ENCODE measurements around the gene UTS2R.

Gene UTS2R

GRCh38 chr17:82383411-82383810 is 11.8 kb downstream of the UTS2R start:
- TF ChIP-seq CTCF (IDR thresholded peaks at IDR 0.05; ENCODE audit: low read depth, low read length, missing control alignments): no peak
- no peaks in the 10 kb centered on the region for H3K36me3 ChIP-seq (replicated peaks)
- H3K4me3 ChIP-seq (ENCODE audit: low read depth, low read length): no peak overlapping the region
- in situ Hi-C loops (cut with HindIII; ENCODE audit: low pct_ligation_motif_present, low sequenced_read_pairs): no loop called here
- no peak overlapping the region for H3K27ac ChIP-seq
- H3K27me3 ChIP-seq (replicated peaks): peaks cover 19% of the 10 kb centered on the region
- DNase-seq: no peak

- no peak overlapping the region for H3K27ac ChIP-seq
- TF ChIP-seq CTCF (IDR thresholded peaks at IDR 0.05; ENCODE audit: low read depth, low read length, missing control alignments): no peak
- H3K4me3 ChIP-seq (ENCODE audit: low read depth, low read length): no peak overlapping the region
- no peaks in the 10 kb centered on the region for H3K36me3 ChIP-seq (replicated peaks)
- no peak for DNase-seq
- in situ Hi-C loops (cut with HindIII; ENCODE audit: low pct_ligation_motif_present, low sequenced_read_pairs): no loop called here
- H3K27me3 ChIP-seq (replicated peaks): peaks cover 19% of the 10 kb centered on the region
Observed at GRCh38 chr17:82384051-82384729, 12.6 kb downstream of the UTS2R start.

GRCh38 chr17:82384730-82385481 is 13.3 kb downstream of the UTS2R start:
- H3K36me3 ChIP-seq (replicated peaks): no peaks in the 10 kb centered on the region
- H3K27ac ChIP-seq: no peak overlapping the region
- H3K27me3 ChIP-seq (replicated peaks): peaks cover 19% of the 10 kb centered on the region
- no peak for TF ChIP-seq CTCF (IDR thresholded peaks at IDR 0.05; ENCODE audit: low read depth, low read length, missing control alignments)
- no peak overlapping the region for H3K4me3 ChIP-seq (ENCODE audit: low read depth, low read length)
- in situ Hi-C loops (cut with HindIII; ENCODE audit: low pct_ligation_motif_present, low sequenced_read_pairs): no loop called here
- DNase-seq: peak; percentile 7

DNA sequence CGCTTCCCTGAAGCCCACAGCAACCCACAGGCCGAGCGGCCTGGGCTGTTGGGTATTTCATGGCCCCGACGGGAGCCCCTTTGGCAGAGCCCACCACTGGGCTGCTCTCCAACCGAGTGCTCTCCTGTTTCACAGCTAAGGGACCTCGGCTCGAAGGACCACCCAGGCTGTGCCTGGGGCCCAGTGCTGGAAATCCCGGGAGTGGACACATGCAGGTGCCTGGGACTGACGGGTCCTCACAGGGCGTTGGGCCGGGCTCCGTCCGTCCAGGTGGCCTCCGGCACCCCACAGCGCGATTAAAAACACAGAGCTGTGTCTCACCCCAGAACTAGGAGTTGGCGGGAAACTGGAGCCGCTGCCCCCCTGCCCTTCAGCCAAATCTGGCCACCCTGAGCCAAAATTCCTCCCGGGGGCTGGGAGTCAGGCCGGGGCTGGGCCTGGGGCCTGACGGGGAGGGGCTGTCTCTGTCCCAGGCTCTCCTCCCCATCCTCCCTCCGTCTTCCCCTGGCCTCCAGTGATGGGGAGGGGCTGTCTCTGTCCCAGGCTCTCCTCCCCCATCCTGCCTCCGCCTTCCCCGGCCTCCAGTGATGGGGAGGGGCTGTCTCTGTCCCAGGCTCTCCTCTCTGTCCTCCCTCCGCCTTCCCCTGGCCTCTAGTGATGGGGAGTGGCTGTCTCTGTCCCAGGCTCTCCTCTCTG is 14.1 kb downstream of the UTS2R start:
- Histone ChIP-seq H3K27me3 (replicated peaks) (peaks cover 19% of the 10 kb centered on the region), H3K36me3 (replicated peaks) (no peaks in the 10 kb centered on the region), H3K27ac (no peak overlapping the region), H3K4me3 (ENCODE audit: low read depth, low read length) (no peak overlapping the region)
- TF ChIP-seq CTCF (IDR thresholded peaks at IDR 0.05; ENCODE audit: low read depth, low read length, missing control alignments): no peak
- in situ Hi-C loops (cut with HindIII; ENCODE audit: low pct_ligation_motif_present, low sequenced_read_pairs): no loop called here
- no peak for DNase-seq

GRCh38 chr17:82386255-82386831 is 14.8 kb downstream of the UTS2R start:
- DNase-seq: no peak
- Histone ChIP-seq H3K27ac (no peak overlapping the region), H3K4me3 (ENCODE audit: low read depth, low read length) (no peak overlapping the region), H3K27me3 (replicated peaks) (peaks cover 19% of the 10 kb centered on the region), H3K36me3 (replicated peaks) (no peaks in the 10 kb centered on the region)
- in situ Hi-C loops (cut with HindIII; ENCODE audit: low pct_ligation_motif_present, low sequenced_read_pairs): no loop called here
- TF ChIP-seq CTCF (IDR thresholded peaks at IDR 0.05; ENCODE audit: low read depth, low read length, missing control alignments): no peak

All from brain microvascular endothelial cell (primary cell).